Heart left ventricle (tissue), 16 donors: ENCODE measurements around the gene VAPB. TPM values are rescaled to one million over a fixed set of nuclear protein-coding genes. Genes with fewer than 3 reads are reported as not detected.
A peak's percentile ranks its signal among the peaks of the same experiment; 100 is the strongest.

Experiments used
- ATAC-seq, 4 donors: fragments of 200-7000 bp; cut with Tn5 transposase; one replicate each; pipeline ENCODE4 v1.9.1; 2020 to 2022; ENCODE audit warnings: moderate library complexity in 4 of 4, mild to moderate bottlenecking in 3 of 4, moderate number of reproducible peaks in 1 of 4
- DNase-seq, 5 donors: peaks; one replicate each; pipeline ENCODE4 v3.0.0-alpha.2; 2020
- H3K27ac ChIP-seq, 12 donors: fragments of 200-600 bp; sonication (generic) in 4 of 12; one replicate each; pipeline versions ENCODE4 v1.5.0 to v1.8.0; 2016 to 2022; ENCODE audit warnings: mild to moderate bottlenecking in 2 of 12
- H3K27me3 ChIP-seq, 9 donors: fragments of 200-600 bp; sonication (generic) in 2 of 9; one replicate each; pipeline versions ENCODE4 v1.5.1 to v1.8.0; 2016 to 2022; ENCODE audit warnings: mild to moderate bottlenecking in 3 of 9
- H3K36me3 ChIP-seq, 9 donors: fragments of 200-600 bp; sonication (generic) in 2 of 9; one replicate each; pipeline versions ENCODE4 v1.5.0 to v1.8.0; 2018 to 2022; ENCODE audit warnings: mild to moderate bottlenecking in 2 of 9
- H3K4me1 ChIP-seq, 12 donors: fragments of 200-600 bp; sonication (generic) in 4 of 12; one replicate each; pipeline versions ENCODE4 v1.5.0 to v1.8.0; 2016 to 2022; ENCODE audit warnings: mild to moderate bottlenecking in 3 of 12
- H3K4me3 ChIP-seq, 12 donors: fragments of 200-600 bp; sonication (generic) in 4 of 12; one replicate each; pipeline versions ENCODE4 v1.5.0 to v1.8.0; 2017 to 2022; ENCODE audit warnings: mild to moderate bottlenecking in 9 of 12, moderate library complexity in 4 of 12
- H3K9me3 ChIP-seq, 12 donors: fragments of 200-600 bp; sonication (generic) in 4 of 12; one replicate each; pipeline versions ENCODE4 v1.5.0 to v1.8.0; 2016 to 2022; ENCODE audit warnings: mild to moderate bottlenecking in 1 of 12
- CTCF ChIP-seq, 12 donors: fragments of 200-600 bp; sonication (generic) in 4 of 12; IDR thresholded peaks; one replicate each; pipeline versions ENCODE4 v1.5.0 to v1.8.0; 2018 to 2022; ENCODE audit warnings: antibody characterized with exemption in 12 of 12, mild to moderate bottlenecking in 5 of 12
- POLR2A ChIP-seq, 2 donors: fragments of 450-650 bp; IDR thresholded peaks; one replicate each; pipeline ENCODE4 v1.6.1; 2017; ENCODE audit warnings: antibody characterized with exemption in 2 of 2, mild to moderate bottlenecking in 2 of 2, moderate library complexity in 2 of 2
- WGBS, 4 donors: extraction: QIAGEN DNeasy Blood & Tissue Kit in 2 of 4; methylation state at CpG; one replicate each; pipeline versions ENCODE4 v1.1.5 to v1.1.7; 2013 to 2018; 5-methylcytosine and 5-hydroxymethylcytosine counted together
- intact Hi-C, 10 donors: fragments of 100-400 bp; cut with DNase I; formaldehyde crosslinking; loops; one replicate each; pipeline versions ENCODE4 v1.11.1 to v1.14.2; 2022
- polyA plus RNA-seq, 2 donors: library from polyadenylated mRNA; stranded (reverse); fragments of 200-250 nt; gene quantifications; one replicate each; pipeline ENCODE4 v1.2.3, GENCODE V29; 2013
- total RNA-seq, 9 donors: library from RNA; depleted of rRNA in 2 of 9; stranded (reverse); fragments of >200 nt in 2 of 9; fragmentation: NEBNext Ultra II Directional in 3 of 9; extraction: Animal tissue kit (Norgen Biotek cat#: 25700) in 3 of 9; gene quantifications; one replicate each; pipeline versions ENCODE4 v1.1.0 to v1.2.4, GENCODE V29; 2016 to 2023
- donor health status: ischemic (EF 13 %, LVEDD 7.1; RV severe dilation, severe dysfunction).
- donor health status: healthy with polysubstance abuse.
- donor health status: DM: no; HTN: yes; CAD: no.
- donor health status: DM: no; HTN: no; CAD: no.
- donor health status: ischemic (EF 25% LVEDD 6.9; RV normal size, moderate dysfunction).
- donor health status: ischemic (EF 25% LVEDD 5.7; RV mildly dilated, moderate dysfunction).
- donor health status: healthy.
- donor health status: DM: yes; HTN: yes; CAD: no.
- donor health status: ischemic (EF 35%, LVEDD 5.7; RV mildly dilated, moderate dysfunction).
- donor health status: nonischemic (EF 11% LVEDD 7.7; RV severe dilation, severe dysfunction).
- donor health status: DM: yes; HTN: yes; CAD: no.
- donor health status: PGD.
- donor health status: ischemic (EF 29% LVEDD 5.4; RV normal size, mild dysfunction).
- donor health status: nonischemic (EF 23%, LVEDD 6.1; RV moderate dilation, normal function).

Gene VAPB
- total and polyA plus RNA-seq, 11 donors: 25.7 to 76.1 (median 62.7) TPM

- peak in 2 of 4 donors; percentile 3 to 19 for ATAC-seq
- peak overlapping the region in 1 of 12 donors; percentile 53 for H3K27ac ChIP-seq
- no peak for DNase-seq
- H3K27me3 ChIP-seq: no peaks in the 10 kb centered on the region
- no peak overlapping the region for H3K4me3 ChIP-seq
- whole genome bisulfite sequencing, 4 donors: 83 to 93% (median 91%) methylated on average over 17 to 19 of the region's 19 CpGs
- no peak for TF ChIP-seq CTCF (IDR thresholded peaks at IDR 0.05)
- TF ChIP-seq POLR2A (IDR thresholded peaks at IDR 0.05): no peak
- peaks cover 0 to 10% (median 0%) of the 10 kb centered on the region in 12 donors for H3K4me1 ChIP-seq
- H3K36me3 ChIP-seq: no peaks in the 10 kb centered on the region
- no peaks in the 10 kb centered on the region for H3K9me3 ChIP-seq
- intact Hi-C loops: loop anchor here in 1 of 10 donors (10.0 kb wide), 1 partner anchor 174 kb away; no protein-coding TSS in a partner anchor
These were observed 81.5 kb downstream of the VAPB start for GRCh38 chr20:58470336-58471192.

GRCh38 chr20:58471193-58472164 is 82.5 kb downstream of the VAPB start:
- peaks cover 0 to under 1% (median 0%) of the 10 kb centered on the region in 12 donors for H3K9me3 ChIP-seq
- ATAC-seq (peak; percentile 82 to 94 (median 90)), DNase-seq (peak; percentile 67 to 82 (median 76))
- peaks cover 0 to 10% (median 0%) of the 10 kb centered on the region in 12 donors for H3K4me1 ChIP-seq
- no peaks in the 10 kb centered on the region for H3K27me3 ChIP-seq
- TF ChIP-seq POLR2A (IDR thresholded peaks at IDR 0.05) (no peak), CTCF (IDR thresholded peaks at IDR 0.05) (no peak)
- H3K36me3 ChIP-seq: no peaks in the 10 kb centered on the region
- WGBS, 4 donors: 59 to 76% (median 66%) methylated on average over 15 to 26 of the region's 26 CpGs
- intact Hi-C loops: loop anchor here in 1 of 10 donors (10.0 kb wide), 1 partner anchor 173 kb away; no protein-coding TSS in a partner anchor
- peak overlapping the region in 3 of 12 donors; percentile 24 to 53 (median 46) for H3K27ac ChIP-seq
- no peak overlapping the region for H3K4me3 ChIP-seq

- no peaks in the 10 kb centered on the region for H3K36me3 ChIP-seq
- DNase-seq: no peak
- no peak for ATAC-seq
- peak overlapping the region in 1 of 12 donors; percentile 53 for H3K27ac ChIP-seq
- H3K4me3 ChIP-seq: no peak overlapping the region
- WGBS, 4 donors: 84 to 92% (median 91%) methylated on average over 20 of the region's 20 CpGs
- TF ChIP-seq CTCF (IDR thresholded peaks at IDR 0.05) (no peak), POLR2A (IDR thresholded peaks at IDR 0.05) (no peak)
- intact Hi-C loops: loop anchor here in 1 of 10 donors (10.0 kb wide), 1 partner anchor 172 kb away; no protein-coding TSS in a partner anchor
- no peaks in the 10 kb centered on the region for H3K27me3 ChIP-seq
- peaks cover 0 to 10% (median 0%) of the 10 kb centered on the region in 12 donors for H3K9me3 ChIP-seq
- peaks cover 0 to 10% (median 0%) of the 10 kb centered on the region in 12 donors for H3K4me1 ChIP-seq
These were observed 83.4 kb downstream of the VAPB start for GRCh38 chr20:58472273-58473018.
